ENCODE data around the gene MAD2L2.

MAD2L2 gene

DNA sequence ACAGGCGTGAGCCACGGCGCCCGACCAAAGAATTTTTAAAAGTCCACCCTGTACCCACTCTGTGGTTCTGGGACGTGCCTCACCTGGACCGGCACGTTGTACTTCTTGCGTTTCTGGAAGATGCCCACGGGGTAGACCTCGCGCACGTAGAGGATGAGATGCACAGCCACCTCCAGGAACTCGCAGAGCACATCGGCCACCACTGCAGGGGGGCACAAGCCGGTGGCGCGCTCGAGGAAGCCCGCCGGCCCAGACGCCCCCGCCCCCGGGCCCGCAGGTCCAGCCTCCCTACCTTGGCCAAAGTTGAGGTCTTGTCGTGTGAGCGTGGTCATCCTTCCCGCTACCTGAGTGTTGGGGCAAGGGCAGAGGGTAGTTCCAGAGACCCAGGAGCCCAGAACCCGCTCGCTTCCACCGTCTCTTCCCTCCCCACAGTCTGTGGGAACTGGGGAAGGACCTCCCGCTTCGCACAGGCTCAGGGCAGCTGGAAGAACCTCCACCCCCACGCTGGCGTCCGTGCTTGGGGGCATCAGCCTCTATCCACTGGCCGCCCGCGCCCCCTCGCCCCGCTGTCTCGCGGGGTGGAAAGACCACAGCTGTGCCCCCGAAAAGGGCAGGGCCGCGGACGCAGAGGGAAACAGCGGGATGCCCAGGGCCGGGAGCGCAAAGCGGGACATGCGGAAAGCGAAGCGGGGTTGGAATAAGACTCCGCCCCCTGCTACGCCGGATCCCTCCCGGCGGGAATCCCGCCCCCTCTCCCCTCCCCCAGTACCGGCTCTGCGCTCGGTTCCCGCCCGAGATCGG is 478 bp downstream of the MAD2L2 start:
- DNase-seq: no peak

DNA sequence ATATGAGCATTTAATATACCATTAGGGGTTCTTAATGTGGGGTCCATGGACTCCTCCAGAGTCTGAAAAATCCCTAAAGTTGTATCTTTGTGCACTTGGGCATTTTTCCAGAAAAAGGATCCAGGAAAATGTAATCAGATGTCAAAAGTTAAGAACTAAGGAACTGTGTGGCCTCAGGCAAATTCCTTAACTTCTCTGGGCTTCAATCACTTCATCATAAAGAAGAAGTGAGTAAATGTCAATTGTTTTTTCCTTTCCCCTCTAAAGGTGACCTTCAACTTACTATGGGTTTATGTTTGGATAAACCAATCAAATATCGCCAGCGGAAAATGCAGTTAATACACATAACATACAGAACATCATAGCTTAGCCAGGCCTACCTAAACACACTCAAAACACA is 2.5 kb downstream of the MAD2L2 start:
- DNase-seq: no peak

DNA sequence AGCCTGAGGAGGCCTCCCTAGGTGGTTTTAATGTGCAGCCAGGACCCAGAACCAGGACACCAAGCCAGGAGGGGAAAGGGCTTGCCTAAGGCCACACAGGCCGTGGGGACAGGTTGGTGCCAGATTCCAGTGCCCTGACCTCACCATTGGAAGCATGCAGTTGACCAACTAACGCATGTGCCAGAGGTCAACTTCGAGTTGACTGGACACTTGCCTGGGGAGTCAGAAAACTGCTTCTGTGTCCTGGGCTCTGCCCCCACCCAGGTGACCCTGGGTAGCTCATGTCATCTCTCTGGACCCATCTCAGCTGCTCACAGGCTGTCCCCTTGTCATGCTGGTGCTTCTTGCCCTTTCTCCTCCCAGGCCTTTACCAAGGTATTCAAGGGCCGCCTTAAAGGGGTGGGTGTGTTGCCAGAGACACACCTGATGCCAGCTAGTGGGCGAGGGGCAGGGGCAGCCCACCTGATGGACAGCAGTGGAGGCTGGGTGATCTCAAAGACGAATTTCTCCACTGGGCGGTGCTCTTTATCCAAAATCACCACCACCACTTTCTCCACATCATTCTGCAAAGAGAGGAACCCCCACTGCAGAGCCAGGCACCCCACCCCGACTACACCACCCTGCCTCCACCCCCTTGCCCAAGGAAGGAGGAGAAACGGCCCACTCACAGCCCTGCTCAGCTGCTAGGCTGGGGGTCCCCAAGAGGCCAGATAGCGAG is 4.4 kb downstream of the MAD2L2 start:
- no peak for DNase-seq

DNA sequence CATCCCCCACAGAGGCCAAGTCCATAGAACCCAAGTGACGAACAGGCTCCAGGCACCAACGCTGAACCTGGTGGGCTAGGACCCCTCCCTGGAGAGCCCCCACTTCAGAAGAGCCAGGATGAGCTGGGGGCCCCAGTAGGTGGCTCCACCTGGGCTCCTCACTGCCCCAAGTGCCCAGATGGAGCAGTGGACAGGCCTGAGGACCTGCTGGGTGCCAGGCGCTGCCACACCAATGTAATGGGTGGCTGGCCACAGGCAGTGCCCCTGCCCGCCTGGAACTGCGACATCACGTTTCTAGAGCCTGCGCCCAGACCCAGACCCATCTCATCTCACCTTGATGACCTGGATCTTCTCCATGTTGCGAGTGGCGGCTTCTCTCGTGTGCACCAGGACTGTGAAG is 5.6 kb downstream of the MAD2L2 start:
- DNase-seq: no peak

DNA sequence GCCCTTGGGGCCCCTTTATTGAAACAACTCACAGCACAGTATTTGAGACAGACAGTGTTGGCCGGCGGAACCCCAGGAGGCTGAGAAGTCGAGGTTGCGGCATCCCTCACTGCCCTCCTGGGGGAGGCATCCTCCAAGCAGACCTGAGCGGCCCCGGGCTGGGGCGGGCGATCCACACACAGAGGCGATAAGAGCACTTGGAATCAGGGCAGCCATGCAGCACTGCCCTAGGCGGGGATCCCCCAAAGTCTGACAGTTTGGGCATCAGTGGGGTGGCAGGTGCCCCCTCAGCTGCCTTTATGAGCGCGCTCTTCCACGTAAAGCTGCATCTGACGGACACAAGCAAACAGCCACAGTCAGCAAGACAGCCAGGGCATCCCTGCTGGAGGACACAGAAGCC is 6.5 kb downstream of the MAD2L2 start:
- no peak for DNase-seq

DNA sequence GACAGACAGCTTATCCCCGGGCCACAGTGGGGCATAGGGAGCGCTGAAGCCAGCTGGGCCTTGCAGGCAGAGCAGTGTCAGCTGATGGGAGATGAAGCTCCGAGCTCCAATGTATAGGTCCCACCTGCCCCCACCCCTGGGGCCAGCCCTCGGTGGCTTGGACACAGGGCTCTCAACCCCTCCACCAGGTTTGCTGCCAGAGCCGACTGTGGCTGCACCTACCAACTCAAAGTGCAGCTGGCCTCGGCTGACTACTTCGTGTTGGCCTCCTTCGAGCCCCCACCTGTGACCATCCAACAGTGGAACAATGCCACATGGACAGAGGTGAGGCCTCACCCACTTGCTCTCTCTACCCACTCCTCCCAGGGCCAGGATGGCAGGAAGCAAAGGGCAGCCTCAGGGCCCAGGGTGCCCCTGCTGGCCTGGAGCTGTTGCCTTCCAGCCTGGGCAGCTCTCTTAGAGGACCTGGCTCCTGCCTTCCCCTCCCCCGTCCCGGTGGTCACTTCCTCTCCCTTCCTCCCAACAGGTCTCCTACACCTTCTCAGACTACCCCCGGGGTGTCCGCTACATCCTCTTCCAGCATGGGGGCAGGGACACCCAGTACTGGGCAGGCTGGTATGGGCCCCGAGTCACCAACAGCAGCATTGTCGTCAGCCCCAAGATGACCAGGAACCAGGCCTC is 7.7 kb downstream of the MAD2L2 start:
- DNase-seq: no peak

DNA sequence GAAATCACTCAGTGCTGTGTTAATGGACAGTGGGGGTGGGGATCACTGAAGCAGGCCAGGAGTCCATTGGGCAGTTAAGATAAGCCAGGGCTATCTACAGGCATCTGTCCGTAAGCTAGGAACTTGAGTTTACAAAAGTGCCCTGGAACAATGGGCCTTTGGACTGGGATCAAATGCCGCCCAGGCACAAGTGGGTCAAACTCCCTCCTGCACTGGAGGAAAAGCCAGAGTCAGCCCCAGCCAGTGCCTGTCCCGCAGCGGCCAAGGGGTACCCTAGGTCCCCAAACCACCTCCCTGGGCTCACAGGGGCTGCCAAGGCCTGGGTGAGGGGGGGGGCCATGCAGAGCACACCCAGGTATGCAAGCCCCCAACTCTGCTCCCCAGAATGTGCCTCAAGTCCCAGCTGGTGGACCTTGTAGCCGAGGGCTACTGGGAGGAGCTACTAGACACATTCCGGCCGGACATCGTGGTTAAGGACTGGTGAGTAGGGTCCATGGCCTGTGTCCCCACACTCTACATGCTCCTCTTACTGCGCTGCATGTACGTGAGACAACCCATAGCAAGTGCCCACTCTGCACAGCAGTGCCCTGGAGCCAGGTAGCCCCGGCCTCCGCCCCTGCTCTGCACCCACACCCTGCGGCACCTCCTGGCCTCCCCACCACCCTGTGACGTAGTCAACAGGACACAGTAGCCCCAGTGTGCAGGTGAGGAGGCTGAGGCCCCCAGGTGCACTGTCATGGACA is 9.2 kb downstream of the MAD2L2 start:
- no peak for DNase-seq

DNA sequence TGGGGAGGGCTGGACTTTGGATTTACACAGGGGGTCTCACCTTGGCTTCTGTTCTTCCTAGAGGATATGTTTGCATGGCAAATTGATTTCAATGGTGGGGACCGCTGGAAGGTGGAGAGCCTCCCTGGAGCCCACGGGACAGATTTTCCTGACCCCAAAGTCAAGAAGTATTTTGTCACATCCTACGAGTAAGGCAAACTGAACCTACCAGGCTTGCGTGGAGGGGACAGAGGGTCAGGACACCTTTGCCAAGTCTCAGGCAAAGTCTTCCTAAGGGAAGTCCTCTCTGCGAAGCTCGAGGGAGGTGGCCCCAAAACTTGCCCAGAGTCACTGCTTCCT is 9.8 kb downstream of the MAD2L2 start:
- no peak for DNase-seq

DNA sequence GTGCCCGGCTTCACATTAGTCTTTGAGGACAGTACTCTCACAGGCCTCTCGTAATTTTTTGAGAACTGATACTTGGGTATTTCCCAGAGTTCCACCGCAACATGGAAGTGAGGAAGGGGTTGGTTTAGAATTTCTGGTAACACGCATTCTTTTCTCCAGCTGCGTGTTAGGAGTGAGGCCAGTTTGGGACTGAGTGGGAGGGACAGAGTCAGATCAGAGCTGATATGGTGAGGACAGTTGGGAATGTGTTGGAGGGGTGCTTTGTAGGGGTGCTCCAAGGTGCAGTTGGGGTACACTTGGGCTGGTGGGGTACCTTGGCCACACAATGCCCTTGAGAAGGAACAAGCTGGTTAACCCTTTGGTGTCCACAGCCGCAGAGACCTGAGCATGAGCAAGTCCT is 10.2 kb downstream of the MAD2L2 start:
- peak; percentile 53 for DNase-seq

DNA sequence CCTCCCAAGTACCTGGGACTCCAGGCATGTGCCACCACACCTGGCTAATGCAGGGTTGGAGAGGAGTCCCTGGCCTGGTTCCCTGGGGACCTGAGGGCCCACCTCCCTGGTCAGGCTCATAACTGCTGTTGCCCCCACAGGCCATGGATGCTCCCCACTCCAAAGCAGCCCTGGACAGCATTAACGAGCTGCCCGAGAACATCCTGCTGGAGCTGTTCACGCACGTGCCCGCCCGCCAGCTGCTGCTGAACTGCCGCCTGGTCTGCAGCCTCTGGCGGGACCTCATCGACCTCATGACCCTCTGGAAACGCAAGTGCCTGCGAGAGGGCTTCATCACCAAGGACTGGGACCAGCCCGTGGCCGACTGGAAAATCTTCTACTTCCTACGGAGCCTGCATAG is 12.4 kb downstream of the MAD2L2 start:
- DNase-seq: no peak

DNA sequence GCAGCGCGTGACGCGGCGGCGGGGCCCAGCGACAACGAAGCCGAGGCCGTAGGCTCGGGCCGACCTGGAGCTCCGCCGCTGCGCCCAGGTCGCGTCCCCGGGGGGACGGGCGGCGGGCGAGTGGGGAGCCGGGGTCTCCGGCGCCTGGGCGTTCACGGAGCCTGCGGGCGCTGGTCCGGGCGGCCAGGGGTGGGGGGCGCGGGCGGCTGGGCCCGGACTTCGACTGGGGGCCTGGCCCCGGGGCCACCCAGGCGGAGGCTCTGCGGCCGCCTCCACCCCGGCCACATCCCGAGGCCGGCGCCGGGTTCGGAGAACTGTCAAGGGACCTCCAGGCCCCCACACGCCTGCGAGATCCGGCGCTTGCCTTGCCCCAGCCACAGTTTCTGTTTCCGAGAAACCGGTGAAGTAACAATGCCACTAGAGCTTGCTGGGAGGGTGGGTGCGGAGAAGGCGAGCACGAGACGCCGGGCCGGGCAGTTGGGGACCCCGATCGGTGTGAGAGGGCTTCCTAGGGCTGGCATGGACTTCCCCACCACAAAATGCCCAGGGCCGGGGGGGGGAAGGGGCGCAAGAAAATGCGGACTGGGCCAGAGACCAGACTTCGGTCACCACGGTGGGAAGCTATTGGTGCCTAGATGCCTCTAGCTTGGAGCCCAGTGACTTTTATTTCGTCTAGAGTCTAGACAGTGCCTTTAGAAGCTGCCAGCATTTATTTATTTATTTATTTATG is 16.4 kb downstream of the MAD2L2 start:
- peak; percentile 77 for DNase-seq

DNA sequence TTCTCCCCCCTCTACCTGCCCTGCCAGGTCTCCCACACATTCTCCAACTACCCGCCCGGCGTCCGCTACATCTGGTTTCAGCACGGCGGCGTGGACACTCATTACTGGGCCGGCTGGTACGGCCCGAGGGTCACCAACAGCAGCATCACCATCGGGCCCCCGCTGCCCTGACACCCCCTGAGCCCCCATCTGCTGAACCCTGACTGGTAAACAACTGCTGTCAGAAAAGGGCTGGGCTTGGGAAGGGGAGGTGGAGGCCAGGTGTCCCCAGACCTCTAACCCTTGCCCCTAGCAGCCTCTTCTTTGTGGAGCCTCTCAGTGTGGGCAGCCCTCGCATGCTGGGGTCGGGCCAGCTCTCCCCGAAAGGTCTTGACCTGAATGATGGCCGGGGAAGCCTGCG is 19.8 kb downstream of the MAD2L2 start:
- DNase-seq: no peak

DNA sequence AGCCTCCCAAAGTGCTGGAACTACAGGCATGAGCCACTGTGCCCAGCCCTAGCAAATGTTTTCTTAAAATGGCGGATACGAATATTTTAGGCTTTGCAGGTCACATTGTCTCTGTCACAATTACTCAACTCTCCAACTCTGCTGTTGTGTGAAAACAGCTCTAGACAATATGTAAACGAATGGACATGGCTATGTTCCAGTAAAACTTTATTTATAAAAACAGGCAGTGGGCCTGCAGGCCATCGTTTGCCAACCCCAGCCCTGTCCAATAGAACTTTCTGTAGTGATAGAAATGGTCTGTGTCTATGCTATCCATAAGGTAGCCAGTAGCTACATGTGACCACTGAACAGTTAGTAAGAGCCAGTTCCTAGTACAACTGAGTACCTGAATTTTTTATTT is 21.2 kb downstream of the MAD2L2 start:
- DNase-seq: no peak

DNA sequence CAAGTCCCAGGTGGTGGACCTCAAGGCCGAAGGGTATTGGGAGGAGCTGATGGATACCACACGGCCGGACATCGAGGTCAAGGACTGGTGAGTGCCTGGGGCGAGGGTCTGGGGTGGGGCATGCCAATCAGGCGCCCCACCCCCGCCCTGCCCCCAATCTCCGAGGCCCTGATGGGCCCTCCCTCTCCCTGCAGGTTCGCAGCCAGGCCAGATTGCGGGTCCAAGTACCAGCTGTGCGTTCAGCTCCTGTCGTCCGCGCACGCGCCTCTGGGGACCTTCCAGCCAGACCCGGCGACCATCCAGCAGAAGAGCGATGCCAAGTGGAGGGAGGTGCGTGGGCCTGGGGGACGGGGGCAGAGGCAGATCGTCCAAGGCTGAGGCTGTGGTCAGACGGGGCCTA is 22.4 kb downstream of the MAD2L2 start:
- DNase-seq: no peak

DNA sequence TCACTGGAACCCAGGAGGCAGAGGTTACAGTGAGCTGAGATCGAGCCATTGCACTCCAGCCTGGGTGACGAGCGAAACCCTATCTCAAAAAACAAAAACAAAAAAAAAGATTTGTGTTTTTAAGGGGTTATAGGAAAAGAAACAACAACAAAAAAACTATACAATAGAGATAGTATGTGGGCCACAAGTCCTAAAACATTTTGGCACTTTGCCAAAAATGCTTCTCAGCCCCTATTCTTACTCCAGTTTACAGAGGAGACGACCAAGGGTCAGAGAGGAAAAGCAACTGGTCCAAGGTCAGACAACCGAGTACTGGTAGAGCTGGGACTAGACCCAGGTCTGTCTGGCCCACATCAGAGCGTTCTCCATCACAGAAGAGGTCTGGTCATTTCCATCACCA is 23.3 kb downstream of the MAD2L2 start:
- no peak for DNase-seq

DNA sequence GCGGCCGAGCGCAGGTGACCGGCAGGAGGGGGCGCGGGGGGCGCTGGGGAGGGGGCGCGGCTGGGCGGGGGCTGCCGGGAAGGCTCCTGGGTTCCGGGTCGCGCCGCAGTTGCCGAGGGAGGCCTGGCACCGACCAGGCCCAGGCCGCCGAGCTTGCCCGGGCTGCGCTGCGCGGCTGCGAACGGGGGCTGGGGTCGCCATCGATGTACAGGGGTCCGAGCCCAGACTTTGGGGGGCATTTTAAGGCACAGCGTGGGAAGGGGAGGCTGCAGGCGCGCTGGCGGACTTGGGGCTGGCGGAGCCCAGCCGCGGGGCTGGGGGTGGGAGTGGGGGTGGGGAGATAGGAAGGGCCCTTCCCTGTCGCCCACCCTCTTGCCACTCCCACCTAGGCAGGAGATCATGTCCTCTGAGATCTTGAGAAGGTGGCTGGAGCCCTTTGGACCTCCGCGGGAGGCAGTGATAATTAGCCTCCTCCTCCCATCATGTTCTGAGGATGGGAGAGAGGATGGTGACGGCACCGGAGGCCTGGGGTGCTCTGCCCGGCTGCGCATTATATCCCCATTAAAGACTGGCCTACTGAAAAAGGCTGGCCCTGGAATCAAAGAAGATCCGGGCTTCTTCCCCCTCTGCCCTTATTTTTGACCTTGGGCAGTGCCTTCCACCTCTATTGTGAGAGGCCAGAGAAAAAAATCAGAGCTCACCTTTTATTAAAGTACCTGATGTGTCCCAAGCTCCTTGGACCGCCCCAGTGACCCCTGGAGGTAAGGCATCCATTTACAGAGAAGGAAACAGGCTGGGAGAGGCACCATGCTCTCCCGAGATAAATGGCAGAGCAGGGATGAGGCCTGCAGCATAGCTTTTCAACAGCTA is 25.8 kb downstream of the MAD2L2 start:
- no peak for DNase-seq

DNA sequence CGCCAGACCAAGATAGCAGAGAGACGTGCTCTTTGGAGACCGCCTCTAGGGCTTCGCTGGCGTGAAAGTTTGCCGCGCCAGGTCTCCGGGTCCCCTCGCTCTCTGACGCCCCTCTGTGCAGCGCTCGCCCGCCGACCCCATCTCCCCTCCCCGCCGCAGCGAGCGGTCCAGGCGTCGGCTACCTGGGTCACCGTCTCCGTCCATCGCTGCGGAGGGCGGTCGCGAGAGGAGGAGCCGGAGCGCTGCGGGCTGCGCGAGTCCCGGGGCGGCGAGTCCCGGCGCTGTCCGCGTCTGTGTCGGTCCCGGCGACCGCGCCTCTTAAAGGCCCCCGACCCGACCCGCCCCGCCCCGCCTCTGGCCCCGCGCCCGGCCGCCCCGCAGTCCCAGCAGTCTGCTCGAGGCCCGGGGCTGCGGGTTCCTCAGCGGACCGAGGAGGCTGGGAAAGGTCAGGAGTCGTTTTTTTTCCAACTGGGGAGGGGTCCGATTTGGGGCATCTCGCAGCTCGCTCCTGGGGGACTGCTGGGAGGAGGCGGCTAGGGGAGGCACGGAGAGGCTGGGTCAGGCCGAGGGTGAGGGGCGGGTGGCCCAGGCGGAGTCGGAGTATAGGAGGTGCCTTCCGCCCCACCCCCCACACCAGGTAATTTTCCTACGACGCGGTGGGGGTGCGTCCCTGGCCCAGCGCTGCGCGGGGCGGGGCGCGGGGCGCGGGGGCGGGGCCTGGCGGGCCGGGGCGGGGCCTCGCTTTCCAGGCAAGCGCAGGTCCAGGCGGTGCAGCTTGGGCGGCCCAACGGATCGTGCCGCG is 26.6 kb downstream of the MAD2L2 start, which contains the start of the genes FBXO2 and FBXO44:
Gene FBXO2, minus strand, starts transcription at position 293 of the 802 bp plus-strand sequence. Its CDS starts 89 bp downstream, at position 204.
Gene FBXO44, plus strand, starts transcription at position 741 of the 802 bp plus-strand sequence. CDS start 959 bp downstream, outside the sequence.
- no peak for DNase-seq

DNA sequence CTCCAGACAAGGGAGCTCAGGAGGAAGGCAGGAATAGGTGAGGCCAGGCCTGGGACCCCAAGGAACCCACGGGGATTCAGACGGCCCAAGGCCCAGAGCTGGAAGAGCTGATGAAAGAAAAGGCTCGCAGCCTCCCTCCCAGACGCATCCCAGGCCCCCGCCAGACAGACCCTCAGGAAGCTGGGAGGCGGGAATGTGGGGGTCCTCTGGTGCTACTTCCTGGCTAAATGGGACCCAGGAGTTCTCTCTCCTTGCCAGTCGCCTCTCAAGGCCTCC is 27.1 kb downstream of the MAD2L2 start:
- DNase-seq: no peak

DNA sequence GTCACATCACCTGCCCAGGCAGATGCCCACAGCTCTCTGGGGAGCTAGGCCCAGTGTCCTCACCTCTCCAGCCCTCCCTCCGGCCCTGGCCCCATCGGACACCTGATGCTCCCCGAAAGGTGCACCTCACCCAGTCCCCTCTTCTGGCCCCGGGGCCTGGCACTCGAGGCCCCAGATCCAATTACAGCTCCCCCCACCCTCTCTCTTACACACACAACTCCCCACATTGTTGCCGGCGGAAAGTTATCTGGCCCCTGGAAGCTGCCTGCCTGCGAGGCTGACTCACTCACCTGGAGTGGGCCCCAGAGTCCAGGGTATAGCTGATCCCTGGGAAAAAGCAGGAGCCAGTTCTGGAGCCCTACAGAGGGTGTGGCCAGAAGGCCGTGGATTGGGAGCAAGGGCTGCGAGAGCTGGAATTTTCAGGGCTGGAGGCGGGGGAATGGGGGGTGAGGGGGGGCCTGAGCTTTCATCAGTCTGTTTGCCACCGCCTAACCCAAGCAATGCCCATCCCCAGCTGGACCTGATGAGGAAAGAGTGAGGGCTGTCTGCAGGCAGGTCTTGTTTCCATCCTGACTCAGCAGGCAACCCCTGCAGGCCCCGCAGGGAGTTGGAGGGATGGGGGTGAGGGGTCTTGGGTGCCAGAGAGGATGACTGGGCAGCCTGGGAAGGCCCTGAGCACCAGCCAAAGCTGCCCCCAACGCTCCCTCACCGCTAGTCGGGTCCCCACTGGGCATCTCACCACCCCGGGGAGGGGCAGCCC is 27.7 kb downstream of the MAD2L2 start:
- DNase-seq: no peak

DNA sequence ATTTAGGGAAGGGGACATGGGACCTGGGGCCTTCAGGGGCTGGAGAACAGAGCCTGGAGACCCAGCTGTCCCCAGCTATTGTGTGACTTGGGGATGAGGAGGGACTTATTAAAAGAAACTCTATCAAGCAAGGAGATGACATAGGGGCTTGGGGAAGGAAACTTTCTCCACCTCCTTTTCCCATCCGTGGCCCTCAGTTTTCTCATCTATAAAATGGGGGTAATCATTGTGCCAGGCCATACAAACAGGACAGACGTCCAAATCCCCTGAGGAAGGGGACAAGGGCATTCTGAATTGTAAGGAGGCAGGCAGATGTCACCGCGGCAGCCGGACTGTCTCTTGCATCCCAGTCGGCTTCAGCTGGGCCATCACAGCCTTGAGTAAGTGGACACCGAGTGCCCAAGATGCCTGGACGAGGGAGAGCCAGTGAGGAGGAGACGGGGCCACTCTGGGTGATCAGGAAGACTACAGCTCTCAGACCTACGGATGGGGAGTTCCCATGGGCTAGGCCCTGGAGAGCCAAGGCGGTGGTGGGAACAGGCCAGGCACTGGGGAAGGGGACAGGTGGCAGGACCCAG is 28.7 kb downstream of the MAD2L2 start:
- no peak for DNase-seq

Measured in inflammatory macrophage treated with lipopolysaccharide for 4 hours (primary cell).